Mesothelial cell of epicardium (in vitro differentiated cells): ENCODE data around the gene LAPTM4A. TPM values are rescaled to one million over a fixed set of nuclear protein-coding genes. Genes with fewer than 3 reads are reported as not detected.

ENCODE experiments used
- DNase-seq, 2 experiments: peaks; one replicate each; pipeline ENCODE4 v3.0.0; 2021; ENCODE audit warnings: low spot score in 2 of 2; ENCODE audit not compliant: unreplicated experiment in 2 of 2
- H3K27ac Mint-ChIP-seq: 2 replicates; pipeline ENCODE4 v1.8.0; 2021; ENCODE audit warnings: mixed read lengths
- H3K27me3 Mint-ChIP-seq: 2 replicates; pipeline ENCODE4 v1.8.0; 2021; ENCODE audit warnings: low read depth, mixed read lengths
- H3K36me3 Mint-ChIP-seq: 2 replicates; pipeline ENCODE4 v1.8.0; 2021; ENCODE audit warnings: mixed read lengths
- H3K4me1 Mint-ChIP-seq: 2 replicates; pipeline ENCODE4 v1.8.0; 2021; ENCODE audit warnings: mixed read lengths
- H3K4me3 Mint-ChIP-seq: 2 replicates; pipeline ENCODE4 v1.8.0; 2021; ENCODE audit warnings: mild to moderate bottlenecking, moderate library complexity, mixed read lengths
- H3K9me3 Mint-ChIP-seq: 2 replicates; pipeline ENCODE4 v1.8.0; 2021; ENCODE audit warnings: mixed read lengths
- CTCF ChIP-seq: fragments of 200-600 bp; sonication (generic); IDR thresholded peaks from one replicate; pipeline ENCODE4 v1.5.0; 2021; ENCODE audit warnings: antibody characterized with exemption; ENCODE audit not compliant: unreplicated experiment
- total RNA-seq: library from RNA; stranded (reverse); gene quantifications from 3 replicates; pipeline ENCODE4 v1.2.1, GENCODE V29; 2021

LAPTM4A gene
- total RNA-seq, 1 donor from 2014 or later = 216 TPM

GRCh38 chr2:20061476-20061875 is 10.0 kb upstream of the LAPTM4A start:
- Mint-ChIP-seq H3K27me3 (no peaks in the 10 kb centered on the region), H3K9me3 (peaks cover 4% of the 10 kb centered on the region), H3K4me3 (no peak overlapping the region), H3K27ac (no peak overlapping the region), H3K36me3 (no peaks in the 10 kb centered on the region), H3K4me1 (peaks cover 26% of the 10 kb centered on the region)
- DNase-seq = no peak
- no peak for TF ChIP-seq CTCF

DNA sequence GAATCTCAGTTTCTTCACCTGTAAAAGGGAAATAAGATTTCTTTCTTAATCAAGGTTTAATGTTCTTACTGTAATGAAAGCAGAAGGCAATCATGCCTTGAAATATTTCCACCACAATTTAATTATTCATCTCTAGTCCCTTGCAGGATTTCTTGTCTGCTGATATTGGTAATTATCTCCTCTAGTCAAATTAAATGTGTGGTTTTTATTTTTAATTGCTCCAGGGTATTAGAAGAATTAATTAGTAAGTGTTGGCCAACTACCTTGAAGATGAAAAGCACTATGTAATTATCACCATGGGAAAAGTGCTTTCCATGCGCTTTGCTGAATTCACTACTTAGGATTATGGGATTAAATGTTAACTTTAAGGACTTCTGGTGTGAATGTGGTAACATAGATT is 8.7 kb upstream of the LAPTM4A start:
- no peak for TF ChIP-seq CTCF
- Mint-ChIP-seq H3K27ac (no peak overlapping the region), H3K27me3 (peaks cover 5% of the 10 kb centered on the region), H3K36me3 (no peaks in the 10 kb centered on the region), H3K4me1 (peaks cover 15% of the 10 kb centered on the region), H3K4me3 (no peak overlapping the region), H3K9me3 (peaks cover 4% of the 10 kb centered on the region)
- DNase-seq = no peak

DNA sequence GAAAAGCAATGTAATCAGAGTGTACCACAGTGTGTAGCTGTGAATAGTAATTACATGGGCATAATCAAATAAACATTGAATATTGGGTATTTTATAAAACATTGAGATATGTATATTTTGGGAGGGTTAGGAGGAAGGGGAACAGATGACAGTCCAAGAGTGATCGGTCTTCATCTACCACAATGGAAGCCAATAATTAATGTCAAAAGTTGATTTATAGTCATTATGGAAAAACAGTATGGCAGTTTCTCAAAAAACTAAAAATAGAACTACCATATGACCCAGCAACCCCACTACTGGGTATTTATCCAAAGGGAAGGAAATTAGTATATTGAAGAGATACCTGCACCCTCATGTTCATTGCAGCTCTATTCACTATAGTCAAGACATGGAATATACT is 5.8 kb upstream of the LAPTM4A start:
- no peak overlapping the region for H3K27ac Mint-ChIP-seq
- no peaks in the 10 kb centered on the region for H3K4me1 Mint-ChIP-seq
- no peak for TF ChIP-seq CTCF
- peaks cover 5% of the 10 kb centered on the region for H3K27me3 Mint-ChIP-seq
- H3K36me3 Mint-ChIP-seq = no peaks in the 10 kb centered on the region
- no peak overlapping the region for H3K4me3 Mint-ChIP-seq
- H3K9me3 Mint-ChIP-seq = no peaks in the 10 kb centered on the region
- DNase-seq = no peak

DNA sequence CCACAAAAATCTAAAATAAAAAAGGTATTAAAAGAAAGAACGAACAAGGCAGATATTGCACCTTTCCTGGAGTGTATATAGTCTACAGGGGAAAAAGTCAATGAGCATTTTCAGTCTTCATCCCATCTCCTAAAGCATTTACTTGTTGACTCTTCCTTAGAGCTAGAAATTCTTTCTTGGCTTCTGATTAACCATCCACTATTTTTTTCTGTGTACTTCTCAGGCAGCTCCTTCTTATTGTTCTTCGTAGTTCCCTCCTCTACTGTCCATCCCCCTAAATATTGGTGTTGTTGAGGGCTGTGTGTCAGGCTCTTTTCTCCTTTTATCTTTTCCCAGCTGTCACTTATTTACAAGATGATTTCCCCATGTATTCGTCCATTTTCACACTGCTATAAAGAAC is 3.5 kb upstream of the LAPTM4A start:
- DNase-seq = no peak
- no peaks in the 10 kb centered on the region for H3K4me1 Mint-ChIP-seq
- H3K27ac Mint-ChIP-seq = no peak overlapping the region
- TF ChIP-seq CTCF = no peak
- no peak overlapping the region for H3K4me3 Mint-ChIP-seq
- H3K9me3 Mint-ChIP-seq = no peaks in the 10 kb centered on the region
- H3K27me3 Mint-ChIP-seq = peaks cover 5% of the 10 kb centered on the region
- no peaks in the 10 kb centered on the region for H3K36me3 Mint-ChIP-seq

- peaks cover 6% of the 10 kb centered on the region for H3K4me1 Mint-ChIP-seq
- no peak for TF ChIP-seq CTCF
- no peak for DNase-seq
- no peaks in the 10 kb centered on the region for H3K36me3 Mint-ChIP-seq
- no peaks in the 10 kb centered on the region for H3K9me3 Mint-ChIP-seq
- H3K27me3 Mint-ChIP-seq = peaks cover 5% of the 10 kb centered on the region
- no peak overlapping the region for H3K4me3 Mint-ChIP-seq
- no peak overlapping the region for H3K27ac Mint-ChIP-seq
Observed at GRCh38 chr2:20054119-20054518, 2.7 kb upstream of the LAPTM4A start.

DNA sequence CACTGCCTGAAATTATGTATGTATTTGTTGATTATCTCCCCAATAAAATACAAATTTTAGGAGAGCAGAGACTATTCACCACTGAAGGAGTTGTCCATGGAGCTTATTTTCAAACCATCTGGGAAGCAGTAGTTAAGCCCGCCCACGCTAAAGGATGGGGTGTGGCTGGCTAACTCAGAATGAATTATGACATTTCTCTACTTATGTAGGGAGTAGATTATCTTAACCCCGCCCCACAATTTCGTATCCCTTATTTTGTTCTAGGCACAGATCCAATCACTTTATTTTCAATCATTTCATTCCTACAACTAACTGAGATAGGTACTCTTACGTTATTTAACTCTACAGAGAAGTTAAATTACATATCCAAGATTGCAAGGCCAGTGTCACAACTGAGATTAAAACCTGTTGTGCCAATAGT is 1.4 kb upstream of the LAPTM4A start:
- no peak for TF ChIP-seq CTCF
- Mint-ChIP-seq H3K27ac (no peak overlapping the region), H3K9me3 (no peaks in the 10 kb centered on the region), H3K27me3 (peaks cover 5% of the 10 kb centered on the region), H3K4me1 (peaks cover 18% of the 10 kb centered on the region), H3K4me3 (no peak overlapping the region), H3K36me3 (no peaks in the 10 kb centered on the region)
- DNase-seq = peak in 1 of 2 experiments; percentile 55
